ENCODE data around the gene BRD9.

DNA sequence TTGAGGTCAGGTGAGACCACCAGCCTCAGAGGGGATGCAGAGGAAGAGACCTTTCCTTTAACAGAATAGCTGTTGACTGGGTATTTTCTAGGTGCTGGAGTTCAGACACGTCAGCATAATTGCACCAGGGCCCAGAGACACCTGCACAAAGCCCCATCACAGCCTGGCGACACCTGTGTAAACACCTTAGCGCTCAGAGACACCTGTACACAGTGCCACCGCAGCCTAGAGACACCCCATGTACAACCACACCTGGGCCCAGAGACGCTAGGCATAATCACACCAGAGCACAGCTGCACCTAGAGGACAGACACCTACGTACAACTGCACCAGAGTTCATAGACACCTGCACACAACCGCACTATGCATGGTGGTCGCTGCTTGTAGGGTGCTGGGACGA is 1.1 kb upstream of the BRD9 start:
- no peak for TF ChIP-seq GATA2 (IDR thresholded peaks at IDR 0.05; ENCODE audit: low read depth, low read length)
- no peak for TF ChIP-seq GATA3 (IDR thresholded peaks at IDR 0.05; ENCODE audit: low read depth, low read length)

All from SH-SY5Y (cell line).